Measurements from ENCODE around the gene MICALL1. TPM values are rescaled to one million over a fixed set of nuclear protein-coding genes. Genes with fewer than 3 reads are reported as not detected.

MICALL1 gene
- total and polyA plus RNA-seq, 2 of the 13 experiments (the other 11 are each of a cell fraction or from before 2014, with no cell fraction given) = 7.6 to 10.6 TPM

DNA sequence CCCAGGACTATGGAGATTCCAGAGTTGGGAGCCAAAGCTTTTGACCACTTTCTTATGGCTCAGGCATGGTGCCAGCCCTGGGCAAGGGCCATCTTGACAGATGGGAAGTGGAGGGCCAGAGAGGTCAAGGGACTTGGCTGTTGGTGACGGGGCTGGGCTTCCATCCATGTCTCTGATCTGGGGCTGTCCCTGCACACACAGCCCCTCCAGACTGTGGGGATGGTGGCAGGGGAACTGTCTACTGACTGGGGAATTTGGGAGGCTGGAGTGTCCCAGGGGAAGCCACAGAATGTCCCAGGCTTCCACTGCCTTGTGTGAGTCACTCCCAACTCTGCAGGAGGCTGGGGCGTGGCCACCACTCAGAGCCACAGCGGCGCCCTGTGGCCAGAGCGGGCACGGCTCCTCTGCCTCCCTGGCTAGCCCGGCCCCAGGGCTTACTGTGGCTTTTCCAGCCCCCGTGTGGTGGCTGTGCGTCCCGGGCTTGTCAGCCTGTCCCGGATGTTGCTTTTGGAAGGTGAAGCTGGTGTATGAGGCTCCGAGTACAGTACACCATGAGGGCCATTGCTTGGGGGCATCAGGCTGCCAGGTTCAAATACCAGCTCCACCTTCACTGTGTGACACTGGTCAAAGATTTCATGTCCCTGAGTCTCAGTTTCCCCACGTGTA lies 27.7 kb downstream of the MICALL1 start (continued):
- TF ChIP-seq, protein P1, sequence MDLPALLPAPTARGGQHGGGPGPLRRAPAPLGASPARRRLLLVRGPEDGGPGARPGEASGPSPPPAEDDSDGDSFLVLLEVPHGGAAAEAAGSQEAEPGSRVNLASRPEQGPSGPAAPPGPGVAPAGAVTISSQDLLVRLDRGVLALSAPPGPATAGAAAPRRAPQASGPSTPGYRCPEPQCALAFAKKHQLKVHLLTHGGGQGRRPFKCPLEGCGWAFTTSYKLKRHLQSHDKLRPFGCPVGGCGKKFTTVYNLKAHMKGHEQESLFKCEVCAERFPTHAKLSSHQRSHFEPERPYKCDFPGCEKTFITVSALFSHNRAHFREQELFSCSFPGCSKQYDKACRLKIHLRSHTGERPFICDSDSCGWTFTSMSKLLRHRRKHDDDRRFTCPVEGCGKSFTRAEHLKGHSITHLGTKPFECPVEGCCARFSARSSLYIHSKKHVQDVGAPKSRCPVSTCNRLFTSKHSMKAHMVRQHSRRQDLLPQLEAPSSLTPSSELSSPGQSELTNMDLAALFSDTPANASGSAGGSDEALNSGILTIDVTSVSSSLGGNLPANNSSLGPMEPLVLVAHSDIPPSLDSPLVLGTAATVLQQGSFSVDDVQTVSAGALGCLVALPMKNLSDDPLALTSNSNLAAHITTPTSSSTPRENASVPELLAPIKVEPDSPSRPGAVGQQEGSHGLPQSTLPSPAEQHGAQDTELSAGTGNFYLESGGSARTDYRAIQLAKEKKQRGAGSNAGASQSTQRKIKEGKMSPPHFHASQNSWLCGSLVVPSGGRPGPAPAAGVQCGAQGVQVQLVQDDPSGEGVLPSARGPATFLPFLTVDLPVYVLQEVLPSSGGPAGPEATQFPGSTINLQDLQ (CRISPR knock-in tag; IDR thresholded peaks at IDR 0.05) = no peak
- TF ChIP-seq ZNF317 (CRISPR knock-in tag; IDR thresholded peaks at IDR 0.05) (no peak), IRX3 (CRISPR knock-in tag; IDR thresholded peaks at IDR 0.05; ENCODE audit: borderline replicate concordance, low read depth) (no peak), STAT5B (CRISPR knock-in tag; IDR thresholded peaks at IDR 0.05) (no peak), ZNF101 (CRISPR knock-in tag; IDR thresholded peaks at IDR 0.05; ENCODE audit: borderline replicate concordance, low read depth) (no peak), PLRG1 (conservative IDR thresholded peaks at IDR 0.05) (no peak), TEAD3 (CRISPR knock-in tag; optimal IDR thresholded peaks at IDR 0.05; ENCODE audit: borderline replicate concordance) (peak; percentile 78), ZNF678 (CRISPR knock-in tag; IDR thresholded peaks at IDR 0.05) (no peak), ZNF451 (CRISPR knock-in tag; IDR thresholded peaks at IDR 0.05) (peak; percentile 63; the same call in 1 of the 2 replicates), AGO2 (optimal IDR thresholded peaks at IDR 0.05; ENCODE audit: low read depth, low read length) (no peak)
- TF ChIP-seq, protein P2, sequence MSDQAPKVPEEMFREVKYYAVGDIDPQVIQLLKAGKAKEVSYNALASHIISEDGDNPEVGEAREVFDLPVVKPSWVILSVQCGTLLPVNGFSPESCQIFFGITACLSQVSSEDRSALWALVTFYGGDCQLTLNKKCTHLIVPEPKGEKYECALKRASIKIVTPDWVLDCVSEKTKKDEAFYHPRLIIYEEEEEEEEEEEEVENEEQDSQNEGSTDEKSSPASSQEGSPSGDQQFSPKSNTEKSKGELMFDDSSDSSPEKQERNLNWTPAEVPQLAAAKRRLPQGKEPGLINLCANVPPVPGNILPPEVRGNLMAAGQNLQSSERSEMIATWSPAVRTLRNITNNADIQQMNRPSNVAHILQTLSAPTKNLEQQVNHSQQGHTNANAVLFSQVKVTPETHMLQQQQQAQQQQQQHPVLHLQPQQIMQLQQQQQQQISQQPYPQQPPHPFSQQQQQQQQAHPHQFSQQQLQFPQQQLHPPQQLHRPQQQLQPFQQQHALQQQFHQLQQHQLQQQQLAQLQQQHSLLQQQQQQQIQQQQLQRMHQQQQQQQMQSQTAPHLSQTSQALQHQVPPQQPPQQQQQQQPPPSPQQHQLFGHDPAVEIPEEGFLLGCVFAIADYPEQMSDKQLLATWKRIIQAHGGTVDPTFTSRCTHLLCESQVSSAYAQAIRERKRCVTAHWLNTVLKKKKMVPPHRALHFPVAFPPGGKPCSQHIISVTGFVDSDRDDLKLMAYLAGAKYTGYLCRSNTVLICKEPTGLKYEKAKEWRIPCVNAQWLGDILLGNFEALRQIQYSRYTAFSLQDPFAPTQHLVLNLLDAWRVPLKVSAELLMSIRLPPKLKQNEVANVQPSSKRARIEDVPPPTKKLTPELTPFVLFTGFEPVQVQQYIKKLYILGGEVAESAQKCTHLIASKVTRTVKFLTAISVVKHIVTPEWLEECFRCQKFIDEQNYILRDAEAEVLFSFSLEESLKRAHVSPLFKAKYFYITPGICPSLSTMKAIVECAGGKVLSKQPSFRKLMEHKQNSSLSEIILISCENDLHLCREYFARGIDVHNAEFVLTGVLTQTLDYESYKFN (CRISPR knock-in tag; conservative IDR thresholded peaks at IDR 0.05) = peak; percentile 38
- TF ChIP-seq, protein P3, sequence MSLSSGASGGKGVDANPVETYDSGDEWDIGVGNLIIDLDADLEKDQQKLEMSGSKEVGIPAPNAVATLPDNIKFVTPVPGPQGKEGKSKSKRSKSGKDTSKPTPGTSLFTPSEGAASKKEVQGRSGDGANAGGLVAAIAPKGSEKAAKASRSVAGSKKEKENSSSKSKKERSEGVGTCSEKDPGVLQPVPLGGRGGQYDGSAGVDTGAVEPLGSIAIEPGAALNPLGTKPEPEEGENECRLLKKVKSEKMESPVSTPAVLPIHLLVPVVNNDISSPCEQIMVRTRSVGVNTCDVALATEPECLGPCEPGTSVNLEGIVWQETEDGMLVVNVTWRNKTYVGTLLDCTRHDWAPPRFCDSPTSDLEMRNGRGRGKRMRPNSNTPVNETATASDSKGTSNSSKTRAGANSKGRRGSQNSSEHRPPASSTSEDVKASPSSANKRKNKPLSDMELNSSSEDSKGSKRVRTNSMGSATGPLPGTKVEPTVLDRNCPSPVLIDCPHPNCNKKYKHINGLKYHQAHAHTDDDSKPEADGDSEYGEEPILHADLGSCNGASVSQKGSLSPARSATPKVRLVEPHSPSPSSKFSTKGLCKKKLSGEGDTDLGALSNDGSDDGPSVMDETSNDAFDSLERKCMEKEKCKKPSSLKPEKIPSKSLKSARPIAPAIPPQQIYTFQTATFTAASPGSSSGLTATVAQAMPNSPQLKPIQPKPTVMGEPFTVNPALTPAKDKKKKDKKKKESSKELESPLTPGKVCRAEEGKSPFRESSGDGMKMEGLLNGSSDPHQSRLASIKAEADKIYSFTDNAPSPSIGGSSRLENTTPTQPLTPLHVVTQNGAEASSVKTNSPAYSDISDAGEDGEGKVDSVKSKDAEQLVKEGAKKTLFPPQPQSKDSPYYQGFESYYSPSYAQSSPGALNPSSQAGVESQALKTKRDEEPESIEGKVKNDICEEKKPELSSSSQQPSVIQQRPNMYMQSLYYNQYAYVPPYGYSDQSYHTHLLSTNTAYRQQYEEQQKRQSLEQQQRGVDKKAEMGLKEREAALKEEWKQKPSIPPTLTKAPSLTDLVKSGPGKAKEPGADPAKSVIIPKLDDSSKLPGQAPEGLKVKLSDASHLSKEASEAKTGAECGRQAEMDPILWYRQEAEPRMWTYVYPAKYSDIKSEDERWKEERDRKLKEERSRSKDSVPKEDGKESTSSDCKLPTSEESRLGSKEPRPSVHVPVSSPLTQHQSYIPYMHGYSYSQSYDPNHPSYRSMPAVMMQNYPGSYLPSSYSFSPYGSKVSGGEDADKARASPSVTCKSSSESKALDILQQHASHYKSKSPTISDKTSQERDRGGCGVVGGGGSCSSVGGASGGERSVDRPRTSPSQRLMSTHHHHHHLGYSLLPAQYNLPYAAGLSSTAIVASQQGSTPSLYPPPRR (CRISPR knock-in tag; IDR thresholded peaks at IDR 0.05; ENCODE audit: borderline replicate concordance) = 0 out of 2 replicates have a peak, but pooled peaks have one; percentile 33
- TF ChIP-seq, protein P4, sequence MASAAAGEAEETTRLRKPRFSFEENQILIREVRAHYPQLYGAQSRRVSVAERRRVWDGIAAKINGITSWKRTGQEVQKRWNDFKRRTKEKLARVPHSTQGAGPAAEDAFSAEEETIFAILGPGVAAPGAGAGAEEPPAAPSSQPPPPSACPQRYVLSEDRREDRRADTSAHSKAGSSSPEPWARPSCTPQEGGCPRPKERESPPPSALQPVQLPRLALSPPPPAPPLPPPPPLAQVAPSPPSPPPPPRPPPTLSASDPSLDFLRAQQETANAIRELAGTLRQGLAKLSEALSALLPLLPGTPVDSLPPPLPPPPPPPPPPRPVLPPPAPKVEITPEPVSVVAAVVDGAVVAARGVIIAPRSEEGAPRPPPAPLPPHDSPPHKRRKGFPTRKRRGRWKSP (CRISPR knock-in tag; IDR thresholded peaks at IDR 0.05) = no peak
- TF ChIP-seq, protein P5, sequence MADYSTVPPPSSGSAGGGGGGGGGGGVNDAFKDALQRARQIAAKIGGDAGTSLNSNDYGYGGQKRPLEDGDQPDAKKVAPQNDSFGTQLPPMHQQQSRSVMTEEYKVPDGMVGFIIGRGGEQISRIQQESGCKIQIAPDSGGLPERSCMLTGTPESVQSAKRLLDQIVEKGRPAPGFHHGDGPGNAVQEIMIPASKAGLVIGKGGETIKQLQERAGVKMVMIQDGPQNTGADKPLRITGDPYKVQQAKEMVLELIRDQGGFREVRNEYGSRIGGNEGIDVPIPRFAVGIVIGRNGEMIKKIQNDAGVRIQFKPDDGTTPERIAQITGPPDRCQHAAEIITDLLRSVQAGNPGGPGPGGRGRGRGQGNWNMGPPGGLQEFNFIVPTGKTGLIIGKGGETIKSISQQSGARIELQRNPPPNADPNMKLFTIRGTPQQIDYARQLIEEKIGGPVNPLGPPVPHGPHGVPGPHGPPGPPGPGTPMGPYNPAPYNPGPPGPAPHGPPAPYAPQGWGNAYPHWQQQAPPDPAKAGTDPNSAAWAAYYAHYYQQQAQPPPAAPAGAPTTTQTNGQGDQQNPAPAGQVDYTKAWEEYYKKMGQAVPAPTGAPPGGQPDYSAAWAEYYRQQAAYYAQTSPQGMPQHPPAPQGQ (CRISPR knock-in tag; IDR thresholded peaks at IDR 0.05; ENCODE audit: borderline replicate concordance) = no peak
